Testis (tissue), 3 donors: Measurements from ENCODE around the gene CX3CR1. TPM values are rescaled to one million over a fixed set of nuclear protein-coding genes. Genes with fewer than 3 reads are reported as not detected.

Experiments used
- DNase-seq: peaks from one replicate; pipeline ENCODE4 v3.0.0-alpha.2; 2019
- H3K27ac ChIP-seq, 2 donors: fragments of 200-600 bp; sonication (generic); one replicate each; pipeline ENCODE4 v1.5.1; 2019
- H3K27me3 ChIP-seq: fragments of 200-600 bp; sonication (generic); one replicate; pipeline ENCODE4 v1.5.1; 2019
- H3K36me3 ChIP-seq: fragments of 200-600 bp; sonication (generic); one replicate; pipeline ENCODE4 v1.5.1; 2017; ENCODE audit warnings: low read depth; ENCODE audit errors: missing control alignments
- H3K4me1 ChIP-seq: fragments of 200-600 bp; sonication (generic); one replicate; pipeline ENCODE4 v1.5.1; 2019
- H3K4me3 ChIP-seq, 2 donors: fragments of 200-600 bp; sonication (generic); one replicate each; pipeline ENCODE4 v1.5.1; 2017 to 2019
- H3K9me3 ChIP-seq: fragments of 200-600 bp; sonication (generic); one replicate; pipeline ENCODE4 v1.5.1; 2017
- POLR2A ChIP-seq: fragments of 450-650 bp; IDR thresholded peaks from one replicate; pipeline ENCODE4 v1.6.1; 2017; ENCODE audit warnings: antibody characterized with exemption, mild to moderate bottlenecking, moderate library complexity
- WGBS, 2 donors: methylation state at CpG; one replicate each; pipeline ENCODE4 v1.1.5; 2018; 5-methylcytosine and 5-hydroxymethylcytosine counted together
- intact Hi-C: fragments of 100-400 bp; cut with DNase I; formaldehyde crosslinking; loops from one replicate; pipeline ENCODE4 v1.15.1; 2023; ENCODE audit warnings: low total_unique reads
- polyA plus RNA-seq: library from polyadenylated mRNA; stranded (reverse); fragments of 350-450 nt; fragmentation: Illumina TruSeq; extraction: RNeasy Lipid Tissue Mini Kit (QIAGEN cat#74804); gene quantifications from one replicate; pipeline ENCODE4 v1.2.3, GENCODE V29; 2014; ENCODE audit warnings: low read depth, low replicate concordance; ENCODE audit not compliant: insufficient read depth
- total RNA-seq, 2 donors: library from RNA; depleted of rRNA; stranded (reverse); fragments of >200 nt; gene quantifications; one replicate each; pipeline ENCODE4 v1.2.3, GENCODE V29; 2016
- TF ChIP-seq, protein P1 (sequence below), 3 experiments: fragments of 450-650 bp in 2 of 3; fragments of 200-600 bp in 1 of 3; sonication (generic) in 1 of 3; IDR thresholded peaks; one replicate each; pipeline ENCODE4 v1.5.1; 2016 to 2019; ENCODE audit warnings: antibody characterized with exemption in 3 of 3, mild to moderate bottlenecking in 2 of 3, moderate library complexity in 1 of 3

The CX3CR1 gene
- total and polyA plus RNA-seq, 3 donors from 2014 or later = 1.4 to 3.5 (median 2.0) TPM

- DNase-seq = no peak
- TF ChIP-seq, protein P1, sequence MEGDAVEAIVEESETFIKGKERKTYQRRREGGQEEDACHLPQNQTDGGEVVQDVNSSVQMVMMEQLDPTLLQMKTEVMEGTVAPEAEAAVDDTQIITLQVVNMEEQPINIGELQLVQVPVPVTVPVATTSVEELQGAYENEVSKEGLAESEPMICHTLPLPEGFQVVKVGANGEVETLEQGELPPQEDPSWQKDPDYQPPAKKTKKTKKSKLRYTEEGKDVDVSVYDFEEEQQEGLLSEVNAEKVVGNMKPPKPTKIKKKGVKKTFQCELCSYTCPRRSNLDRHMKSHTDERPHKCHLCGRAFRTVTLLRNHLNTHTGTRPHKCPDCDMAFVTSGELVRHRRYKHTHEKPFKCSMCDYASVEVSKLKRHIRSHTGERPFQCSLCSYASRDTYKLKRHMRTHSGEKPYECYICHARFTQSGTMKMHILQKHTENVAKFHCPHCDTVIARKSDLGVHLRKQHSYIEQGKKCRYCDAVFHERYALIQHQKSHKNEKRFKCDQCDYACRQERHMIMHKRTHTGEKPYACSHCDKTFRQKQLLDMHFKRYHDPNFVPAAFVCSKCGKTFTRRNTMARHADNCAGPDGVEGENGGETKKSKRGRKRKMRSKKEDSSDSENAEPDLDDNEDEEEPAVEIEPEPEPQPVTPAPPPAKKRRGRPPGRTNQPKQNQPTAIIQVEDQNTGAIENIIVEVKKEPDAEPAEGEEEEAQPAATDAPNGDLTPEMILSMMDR (IDR thresholded peaks at IDR 0.05) = no peak
- no peak for TF ChIP-seq POLR2A
- Histone ChIP-seq H3K27ac (no peak overlapping the region), H3K9me3 (no peaks in the 10 kb centered on the region), H3K27me3 (no peaks in the 10 kb centered on the region), H3K4me3 (no peak overlapping the region), H3K36me3 (no peaks in the 10 kb centered on the region), H3K4me1 (no peaks in the 10 kb centered on the region)
- intact Hi-C loops = no loop called here
- 65 to 72% methylated on average over 6 of the region's 6 CpGs for WGBS, 2 donors
Observed at GRCh38 chr3:39220407-39221140, 59.3 kb downstream of the CX3CR1 start.

- Histone ChIP-seq H3K9me3 (no peaks in the 10 kb centered on the region), H3K36me3 (no peaks in the 10 kb centered on the region), H3K27ac (no peak overlapping the region), H3K4me1 (no peaks in the 10 kb centered on the region), H3K27me3 (no peaks in the 10 kb centered on the region), H3K4me3 (no peak overlapping the region)
- 85 to 92% methylated on average over 3 of the region's 3 CpGs for WGBS, 2 donors
- no peak for DNase-seq
- intact Hi-C loops = no loop called here
- no peak for TF ChIP-seq POLR2A
- TF ChIP-seq, protein P1 (IDR thresholded peaks at IDR 0.05) = no peak
Observed at GRCh38 chr3:39219702-39220101, 60.1 kb downstream of the CX3CR1 start.

DNA sequence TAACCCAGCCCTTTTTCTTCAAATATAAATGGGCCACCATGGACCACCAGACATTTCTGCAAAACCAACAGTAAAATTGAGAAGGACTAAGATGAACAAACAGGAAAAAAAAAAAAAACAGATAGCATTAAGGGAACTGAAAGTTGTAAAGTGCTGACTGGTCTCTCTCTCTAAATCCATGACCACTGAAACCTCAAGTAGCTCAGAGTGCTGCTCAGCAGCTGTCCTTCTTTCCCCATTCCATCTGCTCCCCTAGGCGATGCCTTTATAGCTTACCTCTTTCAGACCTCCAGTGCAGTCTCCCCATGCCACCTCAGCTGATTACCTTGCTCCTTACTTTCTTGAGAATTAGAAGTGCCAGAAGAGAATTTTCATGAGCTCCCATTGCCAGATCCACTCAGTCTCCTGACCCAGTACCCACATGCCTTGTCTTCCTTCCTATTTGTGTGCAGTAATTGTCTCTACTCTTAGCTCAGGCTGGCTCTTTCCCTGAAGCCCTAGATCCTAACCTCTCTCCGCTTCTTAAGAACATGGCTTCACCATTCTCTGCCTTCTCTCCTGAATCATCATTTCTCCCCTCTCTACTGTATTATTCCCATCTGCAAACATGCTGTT lies 63.6 kb downstream of the CX3CR1 start:
- H3K4me1 ChIP-seq = no peaks in the 10 kb centered on the region
- no peak for DNase-seq
- no peaks in the 10 kb centered on the region for H3K36me3 ChIP-seq
- intact Hi-C loops = no loop called here
- no peak overlapping the region for H3K4me3 ChIP-seq
- no peaks in the 10 kb centered on the region for H3K27me3 ChIP-seq
- 80 to 87% methylated on average over 2 of the region's 2 CpGs for WGBS, 2 donors
- no peaks in the 10 kb centered on the region for H3K9me3 ChIP-seq
- TF ChIP-seq, protein P1 (IDR thresholded peaks at IDR 0.05) = no peak
- TF ChIP-seq POLR2A = no peak
- H3K27ac ChIP-seq = no peak overlapping the region

GRCh38 chr3:39213613-39214012 lies 66.2 kb downstream of the CX3CR1 start:
- Histone ChIP-seq H3K36me3 (no peaks in the 10 kb centered on the region), H3K27me3 (no peaks in the 10 kb centered on the region), H3K4me1 (no peaks in the 10 kb centered on the region), H3K27ac (no peak overlapping the region), H3K4me3 (no peak overlapping the region), H3K9me3 (no peaks in the 10 kb centered on the region)
- intact Hi-C loops = no loop called here
- no peak for DNase-seq
- 69 to 90% methylated on average over 2 of the region's 2 CpGs for WGBS, 2 donors
- TF ChIP-seq, protein P1 (IDR thresholded peaks at IDR 0.05) = no peak
- no peak for TF ChIP-seq POLR2A

Other genes starting within 250 kb of the CX3CR1 start
- gene SCN11A, start 228.1 kb downstream of the CX3CR1 start, total RNA-seq = 1 to 10 TPM; 3.0 to 3.5 TPM
- gene SCN11A, start 228.1 kb downstream of the CX3CR1 start, polyA plus RNA-seq = 1.8 TPM
- 10 to 100 TPM; 67.8 to 74.1 TPM for gene WDR48, start 228.0 kb downstream of the CX3CR1 start, total RNA-seq
- 130 TPM for gene WDR48, start 228.0 kb downstream of the CX3CR1 start, polyA plus RNA-seq
- 10 to 100 TPM; 75.3 to 92.1 TPM for gene GORASP1, start 172.4 kb downstream of the CX3CR1 start, total RNA-seq
- 69.5 TPM for gene GORASP1, start 172.4 kb downstream of the CX3CR1 start, polyA plus RNA-seq
- 100 to 1,000 TPM in 1 of 2 donors, 10 to 100 TPM in 1; 74.3 to 101 TPM for gene TTC21A, start 172.4 kb downstream of the CX3CR1 start, total RNA-seq
- gene TTC21A, start 172.4 kb downstream of the CX3CR1 start, polyA plus RNA-seq = 266 TPM
- gene CSRNP1, start 126.4 kb downstream of the CX3CR1 start, total RNA-seq = 10 to 100 TPM; 27.0 to 30.4 TPM
- 20.4 TPM for gene CSRNP1, start 126.4 kb downstream of the CX3CR1 start, polyA plus RNA-seq
- under 1 TPM; 0.24 to 0.37 TPM for gene XIRP1, start 87.4 kb downstream of the CX3CR1 start, total RNA-seq
- gene XIRP1, start 87.4 kb downstream of the CX3CR1 start, polyA plus RNA-seq = 2.8 TPM
- not detected for gene CCR8, start 49.7 kb upstream of the CX3CR1 start, total RNA-seq
- gene CCR8, start 49.7 kb upstream of the CX3CR1 start, polyA plus RNA-seq = not detected
- gene SLC25A38, start 103.3 kb upstream of the CX3CR1 start, total RNA-seq = 10 to 100 TPM; 46.1 to 52.9 TPM
- 41.8 TPM for gene SLC25A38, start 103.3 kb upstream of the CX3CR1 start, polyA plus RNA-seq
- gene RPSA, start 126.7 kb upstream of the CX3CR1 start, total RNA-seq = 100 to 1,000 TPM; 387 to 661 TPM
- 858 TPM for gene RPSA, start 126.7 kb upstream of the CX3CR1 start, polyA plus RNA-seq
- gene MOBP, start 187.6 kb upstream of the CX3CR1 start, total RNA-seq = 1 to 10 TPM; 5.6 to 8.5 TPM
- gene MOBP, start 187.6 kb upstream of the CX3CR1 start, polyA plus RNA-seq = 19.5 TPM